ENCODE results near the gene CTU2.

The CTU2 gene

GRCh38 chr16:88732172-88732960 lies 26.1 kb downstream of the CTU2 start:
- no peak for TF ChIP-seq GATA3 (IDR thresholded peaks at IDR 0.05; ENCODE audit: low read depth, low read length)
- no peak for TF ChIP-seq GATA2 (IDR thresholded peaks at IDR 0.05; ENCODE audit: low read depth, low read length)

- TF ChIP-seq GATA2 (IDR thresholded peaks at IDR 0.05; ENCODE audit: low read depth, low read length) (no peak), GATA3 (IDR thresholded peaks at IDR 0.05; ENCODE audit: low read depth, low read length) (no peak)
Measured at GRCh38 chr16:88732961-88733294, 26.6 kb downstream of the CTU2 start.

GRCh38 chr16:88733630-88734360 lies 27.5 kb downstream of the CTU2 start:
- TF ChIP-seq GATA3 (IDR thresholded peaks at IDR 0.05; ENCODE audit: low read depth, low read length) (no peak), GATA2 (IDR thresholded peaks at IDR 0.05; ENCODE audit: low read depth, low read length) (no peak)

- no peak for TF ChIP-seq GATA3 (IDR thresholded peaks at IDR 0.05; ENCODE audit: low read depth, low read length)
- TF ChIP-seq GATA2 (IDR thresholded peaks at IDR 0.05; ENCODE audit: low read depth, low read length): no peak
Measured at GRCh38 chr16:88734361-88734728, 28.0 kb downstream of the CTU2 start.

- TF ChIP-seq GATA2 (IDR thresholded peaks at IDR 0.05; ENCODE audit: low read depth, low read length) (no peak), GATA3 (IDR thresholded peaks at IDR 0.05; ENCODE audit: low read depth, low read length) (no peak)
Measured at GRCh38 chr16:88735121-88735520, 28.8 kb downstream of the CTU2 start.

- no peak for TF ChIP-seq GATA2 (IDR thresholded peaks at IDR 0.05; ENCODE audit: low read depth, low read length)
- TF ChIP-seq GATA3 (IDR thresholded peaks at IDR 0.05; ENCODE audit: low read depth, low read length): no peak
Measured at GRCh38 chr16:88735616-88736015, 29.3 kb downstream of the CTU2 start.

- TF ChIP-seq GATA3 (IDR thresholded peaks at IDR 0.05; ENCODE audit: low read depth, low read length) (no peak), GATA2 (IDR thresholded peaks at IDR 0.05; ENCODE audit: low read depth, low read length) (no peak)
Measured at GRCh38 chr16:88736088-88736487, 29.8 kb downstream of the CTU2 start.

GRCh38 chr16:88736496-88736895 lies 30.2 kb downstream of the CTU2 start:
- no peak for TF ChIP-seq GATA3 (IDR thresholded peaks at IDR 0.05; ENCODE audit: low read depth, low read length)
- no peak for TF ChIP-seq GATA2 (IDR thresholded peaks at IDR 0.05; ENCODE audit: low read depth, low read length)

GRCh38 chr16:88737298-88738150 lies 31.2 kb downstream of the CTU2 start:
- TF ChIP-seq GATA2 (IDR thresholded peaks at IDR 0.05; ENCODE audit: low read depth, low read length): no peak
- no peak for TF ChIP-seq GATA3 (IDR thresholded peaks at IDR 0.05; ENCODE audit: low read depth, low read length)

GRCh38 chr16:88738151-88739084 lies 32.1 kb downstream of the CTU2 start:
- TF ChIP-seq GATA3 (IDR thresholded peaks at IDR 0.05; ENCODE audit: low read depth, low read length) (no peak), GATA2 (IDR thresholded peaks at IDR 0.05; ENCODE audit: low read depth, low read length) (no peak)

- no peak for TF ChIP-seq GATA2 (IDR thresholded peaks at IDR 0.05; ENCODE audit: low read depth, low read length)
- TF ChIP-seq GATA3 (IDR thresholded peaks at IDR 0.05; ENCODE audit: low read depth, low read length): no peak
Measured at GRCh38 chr16:88739139-88739976, 33.1 kb downstream of the CTU2 start.

- TF ChIP-seq GATA3 (IDR thresholded peaks at IDR 0.05; ENCODE audit: low read depth, low read length) (no peak), GATA2 (IDR thresholded peaks at IDR 0.05; ENCODE audit: low read depth, low read length) (no peak)
Measured at GRCh38 chr16:88739977-88740726, 33.8 kb downstream of the CTU2 start.

Measured in SH-SY5Y (cell line).